IMR-90 (cell line): ENCODE measurements around the gene CTNNA2. TPM values are rescaled to one million over a fixed set of nuclear protein-coding genes. Genes with fewer than 3 reads are reported as not detected.

Experiments
- ATAC-seq: fragments of 200-7000 bp; cut with Tn5 transposase; 2 replicates; pipeline ENCODE4 v1.9.1; 2020; ENCODE audit warnings: low read depth, mild to moderate bottlenecking, moderate library complexity
- BruUV-seq: library from RNA; stranded (reverse); fragments of 400-500 nt; replicated peaks from 2 replicates; lab custom pipeline; 2021; lab: Mats Ljungman, UMichigan
- CTCF ChIA-PET: fragments of 300-600 bp; formaldehyde crosslinking; extraction: SDS; loops from one replicate; lab custom pipeline; 2021; ENCODE audit warnings: antibody characterized with exemption; lab: Yijun Ruan, JAX
- POLR2A ChIA-PET: fragments of 300-600 bp; sonication (Branson Sonifier 250); formaldehyde crosslinking; loops from one replicate; lab custom pipeline; 2022; ENCODE audit warnings: antibody characterized with exemption; ENCODE audit not compliant: unreplicated experiment; lab: Charles Lee
- DNase-seq: peaks from one replicate; pipeline ENCODE4 v3.0.0; 2013
- H2AFZ ChIP-seq: replicated peaks from 2 replicates; pipeline ENCODE3; 2013; ENCODE audit warnings: low read length, mild to moderate bottlenecking; ENCODE audit not compliant: poor library complexity
- H2AK5ac ChIP-seq: 2 replicates; pipeline ENCODE4 v1.6.1; 2013; ENCODE audit warnings: low read depth, low read length, inconsistent platforms
- H2AK9ac ChIP-seq: replicated peaks from 2 replicates; pipeline ENCODE3; 2013; ENCODE audit warnings: mild to moderate bottlenecking, low read depth, low read length, moderate library complexity; ENCODE audit not compliant: poor library complexity
- H2BK120ac ChIP-seq: 2 replicates; pipeline ENCODE4 v1.6.1; 2013; ENCODE audit warnings: low read depth, low read length, inconsistent platforms
- H2BK15ac ChIP-seq: 3 replicates; pipeline ENCODE4 v1.6.1; 2013; ENCODE audit warnings: low read depth, low read length, inconsistent platforms
- H2BK20ac ChIP-seq: 2 replicates; pipeline ENCODE4 v1.6.1; 2013; ENCODE audit warnings: low read depth, mild to moderate bottlenecking, inconsistent platforms, low read length, moderate library complexity
- H2BK5ac ChIP-seq: 2 replicates; pipeline ENCODE4 v1.6.1; 2013; ENCODE audit warnings: mild to moderate bottlenecking, low read depth, low read length, inconsistent platforms; ENCODE audit not compliant: poor library complexity, severe bottlenecking
- H3K14ac ChIP-seq: replicated peaks from 2 replicates; pipeline ENCODE4 v1.6.1; 2013; ENCODE audit warnings: low read depth, low read length, inconsistent platforms
- H3K18ac ChIP-seq: 2 replicates; pipeline ENCODE4 v1.6.1; 2013; ENCODE audit warnings: low read depth, low read length, control low read depth
- H3K23ac ChIP-seq: 2 replicates; pipeline ENCODE4 v1.6.1; 2013; ENCODE audit warnings: low read depth, low read length, inconsistent platforms
- H3K27ac ChIP-seq: 2 replicates; pipeline ENCODE4 v1.5.1; 2013; ENCODE audit warnings: mild to moderate bottlenecking, control low read depth, low read length; ENCODE audit not compliant: insufficient read depth
- H3K27me3 ChIP-seq: 2 replicates; pipeline ENCODE4 v1.6.1; 2013; ENCODE audit warnings: low read length; ENCODE audit not compliant: control insufficient read depth, insufficient read depth
- H3K36me3 ChIP-seq: 2 replicates; pipeline ENCODE4 v1.6.1; 2013; ENCODE audit warnings: low read length, mixed read lengths; ENCODE audit not compliant: control insufficient read depth, insufficient read depth
- H3K4ac ChIP-seq: 2 replicates; pipeline ENCODE4 v1.6.1; 2013; ENCODE audit warnings: low read depth, low read length, inconsistent platforms
- H3K4me1 ChIP-seq: 2 replicates; pipeline ENCODE4 v1.6.1; 2013; ENCODE audit warnings: low read length, mixed read lengths; ENCODE audit not compliant: control insufficient read depth, insufficient read depth
- H3K4me2 ChIP-seq: 2 replicates; pipeline ENCODE4 v1.6.1; 2013; ENCODE audit warnings: low read depth, mild to moderate bottlenecking, control low read depth, low read length, moderate library complexity
- H3K4me3 ChIP-seq: 2 replicates; pipeline ENCODE4 v1.5.1; 2013; ENCODE audit warnings: low read depth, mild to moderate bottlenecking, control low read depth, low read length, moderate library complexity; ENCODE audit not compliant: insufficient read depth
- H3K56ac ChIP-seq: 2 replicates; pipeline ENCODE4 v1.6.1; 2013; ENCODE audit warnings: low read length, inconsistent platforms; ENCODE audit not compliant: insufficient read depth; ENCODE audit errors: extremely low read depth
- H3K79me1 ChIP-seq, 2 experiments: 2 replicates each; pipeline ENCODE4 v1.6.1; 2013; ENCODE audit warnings: low read length in 2 of 2, inconsistent platforms in 1 of 2, low read depth in 1 of 2
- H3K9ac ChIP-seq: 2 replicates; pipeline ENCODE4 v1.6.1; 2013; ENCODE audit warnings: low read depth, low read length, control low read depth
- H3K9me1 ChIP-seq: 2 replicates; pipeline ENCODE4 v1.6.1; 2013; ENCODE audit warnings: low read length, inconsistent platforms; ENCODE audit not compliant: insufficient read depth
- H3K9me3 ChIP-seq: 2 replicates; pipeline ENCODE4 v1.6.1; 2013; ENCODE audit warnings: low read length; ENCODE audit not compliant: control insufficient read depth, insufficient read depth
- H4K20me1 ChIP-seq: 2 replicates; pipeline ENCODE4 v1.6.1; 2013; ENCODE audit warnings: low read length, inconsistent platforms; ENCODE audit not compliant: insufficient read depth
- H4K5ac ChIP-seq: 2 replicates; pipeline ENCODE4 v1.6.1; 2013; ENCODE audit warnings: mild to moderate bottlenecking, low read depth, low read length, control low read depth
- H4K8ac ChIP-seq, 2 experiments: 2 replicates each; pipeline ENCODE4 v1.6.1; 2013; ENCODE audit warnings: low read depth in 2 of 2, low read length in 2 of 2, control low read depth in 1 of 2, inconsistent platforms in 1 of 2
- H4K91ac ChIP-seq: 2 replicates; pipeline ENCODE4 v1.6.1; 2013; ENCODE audit warnings: low read depth, low read length, inconsistent platforms; ENCODE audit not compliant: insufficient read depth
- BHLHE40 ChIP-seq: fragments of 150-350 bp; IDR thresholded peaks from 2 replicates; pipeline ENCODE4 v1.6.1; 2016; ENCODE audit warnings: mild to moderate bottlenecking, low read depth, low read length
- CEBPB ChIP-seq: IDR thresholded peaks from 2 replicates; pipeline ENCODE4 v1.6.1; 2012; ENCODE audit warnings: low read depth, low read length, improper control_type of control experiment
- CHD1 ChIP-seq: IDR thresholded peaks from 2 replicates; pipeline ENCODE4 v1.6.1; 2012; ENCODE audit warnings: low read depth, low read length, improper control_type of control experiment
- CTCF ChIP-seq: conservative IDR thresholded peaks from 2 replicates; pipeline ENCODE4 v1.5.1; 2012; ENCODE audit warnings: mild to moderate bottlenecking, low read depth, low read length, improper control_type of control experiment
- ELK1 ChIP-seq: fragments of 150-350 bp; IDR thresholded peaks from 2 replicates; pipeline ENCODE4 v1.6.1; 2016; ENCODE audit warnings: low read depth, mild to moderate bottlenecking, low read length, moderate library complexity, borderline replicate concordance
- FOS ChIP-seq: fragments of 150-350 bp; IDR thresholded peaks from 2 replicates; pipeline ENCODE4 v1.6.1; 2016; ENCODE audit warnings: low read depth, low read length
- MAFK ChIP-seq: IDR thresholded peaks from 2 replicates; pipeline ENCODE4 v1.6.1; 2012; ENCODE audit warnings: low read depth, low read length, improper control_type of control experiment
- MAZ ChIP-seq: IDR thresholded peaks from 2 replicates; pipeline ENCODE4 v1.6.1; 2012; ENCODE audit warnings: low read depth, mild to moderate bottlenecking, low read length, improper control_type of control experiment, moderate library complexity, borderline replicate concordance
- MXI1 ChIP-seq: IDR thresholded peaks from 2 replicates; pipeline ENCODE4 v1.6.1; 2012; ENCODE audit warnings: low read depth, mild to moderate bottlenecking, low read length, moderate library complexity, borderline replicate concordance
- NFE2L2 ChIP-seq: fragments of 150-350 bp; IDR thresholded peaks from 2 replicates; pipeline ENCODE4 v1.6.1; 2016; ENCODE audit warnings: low read depth, mild to moderate bottlenecking, low read length
- POLR2A ChIP-seq: IDR thresholded peaks from 2 replicates; pipeline ENCODE4 v1.6.1; 2012; ENCODE audit warnings: mild to moderate bottlenecking, low read depth, low read length
- RAD21 ChIP-seq: IDR thresholded peaks from 2 replicates; pipeline ENCODE4 v1.6.1; 2012; ENCODE audit warnings: low read length, improper control_type of control experiment
- RCOR1 ChIP-seq: IDR thresholded peaks from 2 replicates; pipeline ENCODE4 v1.6.1; 2012; ENCODE audit warnings: mild to moderate bottlenecking, low read length, improper control_type of control experiment; ENCODE audit not compliant: insufficient replicate concordance
- RFX5 ChIP-seq: IDR thresholded peaks from 2 replicates; pipeline ENCODE4 v1.8.0; 2012; ENCODE audit warnings: low read depth, mild to moderate bottlenecking, low read length, moderate library complexity
- SMC3 ChIP-seq: fragments of 150-350 bp; IDR thresholded peaks from 2 replicates; pipeline ENCODE4 v1.6.1; 2016; ENCODE audit warnings: low read depth, mild to moderate bottlenecking, antibody characterized with exemption, low read length, moderate library complexity
- USF2 ChIP-seq: fragments of 150-350 bp; IDR thresholded peaks from 2 replicates; pipeline ENCODE4 v1.6.1; 2017; ENCODE audit warnings: mild to moderate bottlenecking, antibody characterized with exemption, low read length, low read depth
- WGBS, 2 experiments: methylation state at CpG; one replicate each; pipeline versions ENCODE4 v1.1.5 to v1.1.7; 2013; ENCODE audit warnings: missing lambda C conversion rate in 2 of 2; ENCODE audit not compliant: insufficient read length in 1 of 2; ENCODE audit errors: extremely low coverage in 2 of 2; 5-methylcytosine and 5-hydroxymethylcytosine counted together
- dilution Hi-C: fragments of 300-500 bp; cut with HindIII; formaldehyde crosslinking; loops from one replicate; pipeline ENCODE4 v1.14.3; 2018; ENCODE audit warnings: low sequenced_read_pairs; ENCODE audit not compliant: unreplicated experiment
- in situ Hi-C: fragments of 300-500 bp; cut with MboI; formaldehyde crosslinking; loops from 3 replicates; pipeline ENCODE4 v1.14.3; 2019; ENCODE audit warnings: low sequenced_read_pairs, inconsistent platforms, mixed read lengths
- intact Hi-C: fragments of 100-400 bp; cut with micrococcal nuclease; formaldehyde crosslinking; loops from 2 replicates; pipeline ENCODE4 v1.10.0; 2022
- polyA plus RNA-seq, 3 experiments: library from polyadenylated mRNA; depleted of rRNA; stranded (reverse); fragments of >200 nt; gene quantifications; 2 replicates each; pipeline ENCODE4 v1.2.3, GENCODE V29; 2012; ENCODE audit warnings: low replicate concordance in 1 of 3
- total RNA-seq: library from RNA; depleted of rRNA; stranded (reverse); fragments of >200 nt; gene quantifications from 2 replicates; pipeline ENCODE4 v1.2.3, GENCODE V29; 2012

The CTNNA2 gene
- total and polyA plus RNA-seq, 2 of the 4 experiments (the other 2 are of a cell fraction), result not detected

GRCh38 chr2:79996709-79997108 lies 483.9 kb downstream of the CTNNA2 start:
- Histone ChIP-seq H3K9me3 (no peaks in the 10 kb centered on the region), H3K18ac (peak overlapping the region; percentile 53; the same call in 1 of the 2 replicates), H4K91ac (peak overlapping the region; percentile 63), H2BK15ac (0 out of 3 replicates have a peak overlapping the region, but pooled peaks have one; percentile 6), H3K9me1 (peaks cover 5% of the 10 kb centered on the region), H3K27me3 (no peaks in the 10 kb centered on the region), H3K4me1 (peaks cover 13% of the 10 kb centered on the region), H3K4me2 (no peak overlapping the region), H3K9ac (no peak overlapping the region), H3K27ac (no peak overlapping the region), H2BK120ac (0 out of 2 replicates have a peak overlapping the region, but pooled peaks have one; percentile 41), H3K4ac (peak overlapping the region; percentile 20; the same call in 1 of the 2 replicates), H3K36me3 (no peaks in the 10 kb centered on the region), H4K20me1 (no peaks in the 10 kb centered on the region), H3K56ac (no peak overlapping the region), H2AFZ (peak overlapping the region; percentile 34), H2AK9ac (no peak overlapping the region), H2AK5ac (no peak overlapping the region; the same call in 1 of the 2 replicates), H3K4me3 (no peak overlapping the region), H2BK20ac (peak overlapping the region; percentile 36; the same call in 1 of the 2 replicates), H3K79me1 (no peaks in the 10 kb centered on the region), H4K8ac (0 out of 4 replicates have a peak overlapping the region, but pooled peaks of 1 of the 2 experiments have one; percentile 13), H4K5ac (peak overlapping the region; percentile 56; the same call in 1 of the 2 replicates), H3K23ac (no peak overlapping the region), H3K14ac (no peak overlapping the region), H2BK5ac (no peak overlapping the region)
- TF ChIP-seq ELK1 (no peak), BHLHE40 (no peak), CTCF (no peak), RAD21 (no peak), NFE2L2 (no peak), CEBPB (no peak), SMC3 (no peak), MAZ (no peak), RCOR1 (no peak), CHD1 (no peak), RFX5 (no peak), USF2 (no peak), FOS (no peak), MAFK (no peak), POLR2A (no peak), MXI1 (no peak)
- ChIA-PET POLR2A (no interaction called here), CTCF (no interaction called here)
- DNase-seq (no peak), ATAC-seq (no peak)
- BruUV-seq, result no TSS peak
- WGBS, 2 experiments, result 80% methylated on average over 1 of the region's 5 CpGs; no CpG with 5 or more reads in 1 of the 2 experiments
- in situ Hi-C loops (no loop called here), dilution Hi-C loops (no loop called here), intact Hi-C loops (no loop called here)
